H9 (cell line): ENCODE results near the gene SRSF6. TPM values are rescaled to one million over a fixed set of nuclear protein-coding genes. Genes with fewer than 3 reads are reported as not detected.
A peak's percentile ranks its signal among the peaks of the same experiment; 100 is the strongest.

ENCODE experiments used
- DNase-seq: peaks from one replicate; pipeline ENCODE4 v3.0.0-alpha.2; 2017
- H2AFZ ChIP-seq: one replicate; pipeline ENCODE4 v1.6.1; 2013; ENCODE audit warnings: mild to moderate bottlenecking, low read length, control low read depth, moderate library complexity
- H2AK5ac ChIP-seq: 2 replicates; pipeline ENCODE4 v1.6.1; 2013; ENCODE audit warnings: low read length, control low read depth, mixed read lengths; ENCODE audit not compliant: insufficient read length
- H2BK120ac ChIP-seq: one replicate; pipeline ENCODE4 v1.6.1; 2013; ENCODE audit warnings: low read depth, mild to moderate bottlenecking, low read length, control low read depth, inconsistent platforms; ENCODE audit not compliant: poor library complexity, severe bottlenecking
- H2BK12ac ChIP-seq: 2 replicates; pipeline ENCODE4 v1.6.1; 2013; ENCODE audit warnings: low read length, control low read depth, mixed read lengths, low read depth; ENCODE audit not compliant: insufficient read length
- H2BK15ac ChIP-seq: 2 replicates; pipeline ENCODE4 v1.6.1; 2013; ENCODE audit warnings: low read depth, low read length, control low read depth
- H2BK20ac ChIP-seq: one replicate; pipeline ENCODE4 v1.6.1; 2013; ENCODE audit warnings: low read depth, mild to moderate bottlenecking, low read length, control low read depth, inconsistent platforms; ENCODE audit not compliant: poor library complexity, severe bottlenecking
- H2BK5ac ChIP-seq: 2 replicates; pipeline ENCODE4 v1.6.1; 2013; ENCODE audit warnings: low read length, control low read depth, mixed read lengths; ENCODE audit not compliant: insufficient read length
- H3K14ac ChIP-seq: 2 replicates; pipeline ENCODE4 v1.6.1; 2013; ENCODE audit warnings: low read length, control low read depth; ENCODE audit not compliant: insufficient read depth
- H3K18ac ChIP-seq: 2 replicates; pipeline ENCODE4 v1.6.1; 2013; ENCODE audit warnings: low read depth, mild to moderate bottlenecking, mixed read lengths, low read length, control low read depth; ENCODE audit not compliant: insufficient read length
- H3K23ac ChIP-seq: 2 replicates; pipeline ENCODE4 v1.6.1; 2013; ENCODE audit warnings: low read length, control low read depth, mixed read lengths, low read depth; ENCODE audit not compliant: insufficient read length
- H3K23me2 ChIP-seq: 2 replicates; pipeline ENCODE4 v1.6.1; 2013; ENCODE audit warnings: low read depth, mild to moderate bottlenecking, mixed read lengths, low read length, control low read depth; ENCODE audit not compliant: insufficient read length, poor library complexity, severe bottlenecking
- H3K27ac ChIP-seq: 2 replicates; pipeline ENCODE4 v1.5.1; 2013; ENCODE audit warnings: low read length, control low read depth, mixed read lengths, low read depth; ENCODE audit not compliant: insufficient read length
- H3K27me3 ChIP-seq: 2 replicates; pipeline ENCODE4 v1.6.1; 2013; ENCODE audit warnings: low read length, control low read depth, inconsistent platforms; ENCODE audit not compliant: insufficient read depth
- H3K4ac ChIP-seq: 2 replicates; pipeline ENCODE4 v1.6.1; 2013; ENCODE audit warnings: low read depth, mild to moderate bottlenecking, control low read depth, inconsistent platforms, low read length, moderate library complexity
- H3K4me1 ChIP-seq: 2 replicates; pipeline ENCODE4 v1.6.1; 2013; ENCODE audit warnings: low read length, control low read depth, inconsistent platforms; ENCODE audit not compliant: insufficient read depth
- H3K4me2 ChIP-seq: 2 replicates; pipeline ENCODE4 v1.6.1; 2013; ENCODE audit warnings: low read length, control low read depth, mixed read lengths; ENCODE audit not compliant: insufficient read length, insufficient read depth
- H3K56ac ChIP-seq: 2 replicates; pipeline ENCODE4 v1.6.1; 2013; ENCODE audit warnings: low read depth, mild to moderate bottlenecking, mixed read lengths, low read length, control low read depth; ENCODE audit not compliant: insufficient read length
- H3K79me1 ChIP-seq: 2 replicates; pipeline ENCODE4 v1.6.1; 2013; ENCODE audit warnings: low read depth, mild to moderate bottlenecking, moderate library complexity, low read length, control low read depth, inconsistent platforms; ENCODE audit not compliant: insufficient read depth, poor library complexity, severe bottlenecking
- H3K79me2 ChIP-seq: 2 replicates; pipeline ENCODE4 v1.6.1; 2013; ENCODE audit warnings: low read length, control low read depth, inconsistent platforms; ENCODE audit not compliant: insufficient read depth
- H3K9ac ChIP-seq: 2 replicates; pipeline ENCODE4 v1.6.1; 2013; ENCODE audit warnings: low read length, control low read depth, mixed read lengths; ENCODE audit not compliant: insufficient read length; ENCODE audit errors: extremely low read depth
- H3K9me3 ChIP-seq: one replicate; pipeline ENCODE4 v1.6.1; 2013; ENCODE audit warnings: low read depth, low read length, inconsistent platforms; ENCODE audit not compliant: control insufficient read depth
- H3T11ph ChIP-seq: one replicate; pipeline ENCODE4 v1.6.1; 2013; ENCODE audit warnings: mild to moderate bottlenecking, low read length, control low read depth, inconsistent platforms
- H4K20me1 ChIP-seq: one replicate; pipeline ENCODE4 v1.6.1; 2013; ENCODE audit not compliant: control insufficient read depth, insufficient read length, insufficient read depth
- H4K5ac ChIP-seq: 2 replicates; pipeline ENCODE4 v1.6.1; 2013; ENCODE audit warnings: low read depth, mild to moderate bottlenecking, mixed read lengths, low read length, control low read depth; ENCODE audit not compliant: insufficient read length
- H4K8ac ChIP-seq: replicated peaks from 2 replicates; pipeline ENCODE4 v1.6.1; 2013; ENCODE audit warnings: low read length, control low read depth, mixed read lengths, low read depth; ENCODE audit not compliant: insufficient read length
- H4K91ac ChIP-seq: 2 replicates; pipeline ENCODE4 v1.6.1; 2013; ENCODE audit warnings: low read depth, mild to moderate bottlenecking, moderate library complexity, mixed read lengths, low read length, control low read depth; ENCODE audit not compliant: insufficient read length
- H3K27ac Mint-ChIP-seq, 3 experiments: 2 replicates in 2 of 3; 3 replicates in 1 of 3; pipeline ENCODE4 v1.8.0; 2020 to 2021; ENCODE audit warnings: mixed read lengths in 3 of 3, mild to moderate bottlenecking in 1 of 3, moderate library complexity in 1 of 3
- H3K27me3 Mint-ChIP-seq: 2 replicates; pipeline ENCODE4 v1.8.0; 2021; ENCODE audit warnings: low read depth, mild to moderate bottlenecking, moderate library complexity, mixed read lengths
- H3K36me3 Mint-ChIP-seq, 3 experiments: 2 replicates in 2 of 3; 3 replicates in 1 of 3; pipeline ENCODE4 v1.8.0; 2020 to 2021; ENCODE audit warnings: low read depth in 3 of 3, mixed read lengths in 3 of 3; ENCODE audit not compliant: insufficient read depth in 1 of 3
- H3K4me1 Mint-ChIP-seq, 2 experiments: 2 replicates each; pipeline ENCODE4 v1.8.0; 2020; ENCODE audit warnings: mixed read lengths in 2 of 2
- H3K4me3 Mint-ChIP-seq, 2 experiments: 2 replicates in 1 of 2; 3 replicates in 1 of 2; pipeline ENCODE4 v1.8.0; 2020 to 2021; ENCODE audit warnings: mild to moderate bottlenecking in 2 of 2, mixed read lengths in 2 of 2, moderate library complexity in 1 of 2
- H3K9me3 Mint-ChIP-seq, 2 experiments: 2 replicates in 1 of 2; 3 replicates in 1 of 2; pipeline ENCODE4 v1.8.0; 2020; ENCODE audit warnings: mild to moderate bottlenecking in 2 of 2, mixed read lengths in 2 of 2, moderate library complexity in 1 of 2
- CTCF ChIP-seq: fragments of 200-600 bp; sonication (generic); conservative IDR thresholded peaks from 3 replicates; pipeline ENCODE4 v1.8.0; 2021; ENCODE audit warnings: antibody characterized with exemption, mild to moderate bottlenecking
- WGBS: extraction: QIAGEN DNeasy Blood & Tissue Kit; methylation state at CpG from one replicate; pipeline ENCODE4 v1.1.7; 2013; ENCODE audit warnings: missing lambda C conversion rate, low lambda C conversion rate, mixed read lengths; ENCODE audit not compliant: insufficient read length; ENCODE audit errors: extremely low coverage; 5-methylcytosine and 5-hydroxymethylcytosine counted together
- total RNA-seq: library from RNA; stranded (reverse); gene quantifications from 2 replicates; pipeline ENCODE4 v1.2.1, GENCODE V29; 2021

SRSF6 gene
- total RNA-seq, 1 experiment from 2014 or later: 336 TPM

GRCh38 chr20:43431134-43431519, 26.6 kb upstream of the SRSF6 start:
- no peak overlapping the region for H3K27ac ChIP-seq
- no peak overlapping the region for H2BK12ac ChIP-seq
- H2AK5ac ChIP-seq: no peak overlapping the region
- H2BK15ac ChIP-seq: no peak overlapping the region
- no peaks in the 10 kb centered on the region for H3K27me3 ChIP-seq
- H3K27ac Mint-ChIP-seq: peak overlapping the region in 1 of 3 experiments; percentile 14; a peak in 1 of 7 replicates
- H3K9ac ChIP-seq: no peak overlapping the region
- no peaks in the 10 kb centered on the region for H3K36me3 Mint-ChIP-seq
- H3K4me1 Mint-ChIP-seq: peaks cover 18% of the 10 kb centered on the region in 2 experiments
- no peaks in the 10 kb centered on the region for H4K20me1 ChIP-seq
- H3K18ac ChIP-seq: peak overlapping the region; percentile 22
- WGBS: no CpG with 5 or more reads among the region's 7 CpGs
- peaks cover 18% of the 10 kb centered on the region for H3K27me3 Mint-ChIP-seq
- no peak overlapping the region for H4K5ac ChIP-seq
- H3K23ac ChIP-seq: no peak overlapping the region
- no peak overlapping the region for H3T11ph ChIP-seq
- DNase-seq: no peak
- no peak overlapping the region for H3K56ac ChIP-seq
- H2AFZ ChIP-seq: no peak overlapping the region
- H3K79me2 ChIP-seq: no peaks in the 10 kb centered on the region
- no peak overlapping the region for H3K4me3 Mint-ChIP-seq
- no peaks in the 10 kb centered on the region; a peak in 2 of 5 replicates for H3K9me3 Mint-ChIP-seq
- H3K4ac ChIP-seq: no peak overlapping the region
- H3K4me2 ChIP-seq: peak overlapping the region; percentile 43
- H3K23me2 ChIP-seq: no peaks in the 10 kb centered on the region
- no peak for TF ChIP-seq CTCF
- H4K8ac ChIP-seq: no peak overlapping the region
- H3K9me3 ChIP-seq: no peaks in the 10 kb centered on the region
- no peaks in the 10 kb centered on the region for H3K79me1 ChIP-seq
- no peak overlapping the region for H2BK20ac ChIP-seq
- no peak overlapping the region for H2BK120ac ChIP-seq
- H3K4me1 ChIP-seq: peaks cover 5% of the 10 kb centered on the region; the same call in 1 of the 2 replicates
- H2BK5ac ChIP-seq: no peak overlapping the region
- no peak overlapping the region for H4K91ac ChIP-seq
- H3K14ac ChIP-seq: no peak overlapping the region
